ENCODE measurements around the gene C7.
"Not testable (repeated sequence)": the region's sequence is repeated elsewhere in the genome, so short reads cannot be mapped to it uniquely, and the experiment has no call there.

Gene C7

GRCh38 chr5:40995801-40996586 is 86.7 kb downstream of the C7 start:
- no peak for DNase-seq

GRCh38 chr5:40999142-40999541 is 89.8 kb downstream of the C7 start:
- DNase-seq: no peak

- no peak for DNase-seq
These were observed 90.7 kb downstream of the C7 start for GRCh38 chr5:40999966-41000365.

GRCh38 chr5:41003670-41004376 is 94.5 kb downstream of the C7 start:
- no peak for DNase-seq

GRCh38 chr5:41004931-41005330 is 95.6 kb downstream of the C7 start:
- no peak for DNase-seq

GRCh38 chr5:41009232-41009631 is 99.9 kb downstream of the C7 start:
- DNase-seq: no peak

- no peak for DNase-seq
These were observed 101.3 kb downstream of the C7 start for GRCh38 chr5:41010572-41010971.

GRCh38 chr5:41012318-41012717 is 103.0 kb downstream of the C7 start:
- no peak for DNase-seq

- not testable (repeated sequence) for DNase-seq
These were observed 113.3 kb downstream of the C7 start for GRCh38 chr5:41022600-41022999.

Measured in suppressor macrophage treated with lipopolysaccharide for 4 hours (primary cell).